Measurements from ENCODE around the gene PCDHGA1.
"Not testable (repeated sequence)": the region's sequence is repeated elsewhere in the genome, so short reads cannot be mapped to it uniquely, and the experiment has no call there.

The PCDHGA1 gene

DNA sequence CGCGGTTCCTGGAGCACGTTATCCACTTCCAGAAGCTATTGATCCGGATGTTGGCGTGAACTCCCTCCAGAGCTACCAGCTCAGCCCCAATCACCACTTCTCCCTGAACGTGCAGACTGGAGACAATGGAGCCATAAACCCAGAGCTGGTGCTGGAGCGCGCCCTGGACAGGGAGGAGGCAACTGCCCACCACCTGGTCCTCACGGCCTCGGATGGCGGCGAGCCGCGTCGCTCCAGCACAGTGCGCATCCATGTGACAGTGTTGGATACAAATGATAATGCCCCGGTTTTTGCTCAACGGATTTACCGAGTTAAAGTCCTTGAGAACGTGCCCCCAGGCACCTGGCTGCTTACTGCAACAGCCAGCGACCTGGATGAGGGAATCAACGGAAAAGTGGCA lies 73.1 kb downstream of the PCDHGA1 start:
- Histone ChIP-seq H3K27ac (no peak overlapping the region), H4K20me1 (ENCODE audit: insufficient read depth) (no peaks in the 10 kb centered on the region), H3K27me3 (ENCODE audit: insufficient read depth, low read depth) (no peaks in the 10 kb centered on the region), H3K4me2 (no peak overlapping the region), H3K36me3 (ENCODE audit: insufficient read depth) (no peaks in the 10 kb centered on the region), H3K79me2 (ENCODE audit: insufficient read depth, low read depth) (no peaks in the 10 kb centered on the region), H3K4me1 (ENCODE audit: low read depth, poor library complexity, severe bottlenecking) (no peaks in the 10 kb centered on the region), H3K9ac (no peak overlapping the region), H2AFZ (ENCODE audit: low read depth) (no peak overlapping the region), H3K4me3 (IDR thresholded peaks at IDR 0.05; ENCODE audit: insufficient read depth, low read depth, low read length) (no peak overlapping the region)
- TF ChIP-seq, protein P1, sequence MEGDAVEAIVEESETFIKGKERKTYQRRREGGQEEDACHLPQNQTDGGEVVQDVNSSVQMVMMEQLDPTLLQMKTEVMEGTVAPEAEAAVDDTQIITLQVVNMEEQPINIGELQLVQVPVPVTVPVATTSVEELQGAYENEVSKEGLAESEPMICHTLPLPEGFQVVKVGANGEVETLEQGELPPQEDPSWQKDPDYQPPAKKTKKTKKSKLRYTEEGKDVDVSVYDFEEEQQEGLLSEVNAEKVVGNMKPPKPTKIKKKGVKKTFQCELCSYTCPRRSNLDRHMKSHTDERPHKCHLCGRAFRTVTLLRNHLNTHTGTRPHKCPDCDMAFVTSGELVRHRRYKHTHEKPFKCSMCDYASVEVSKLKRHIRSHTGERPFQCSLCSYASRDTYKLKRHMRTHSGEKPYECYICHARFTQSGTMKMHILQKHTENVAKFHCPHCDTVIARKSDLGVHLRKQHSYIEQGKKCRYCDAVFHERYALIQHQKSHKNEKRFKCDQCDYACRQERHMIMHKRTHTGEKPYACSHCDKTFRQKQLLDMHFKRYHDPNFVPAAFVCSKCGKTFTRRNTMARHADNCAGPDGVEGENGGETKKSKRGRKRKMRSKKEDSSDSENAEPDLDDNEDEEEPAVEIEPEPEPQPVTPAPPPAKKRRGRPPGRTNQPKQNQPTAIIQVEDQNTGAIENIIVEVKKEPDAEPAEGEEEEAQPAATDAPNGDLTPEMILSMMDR (conservative IDR thresholded peaks at IDR 0.05; ENCODE audit: low read depth, low read length), result no peak

DNA sequence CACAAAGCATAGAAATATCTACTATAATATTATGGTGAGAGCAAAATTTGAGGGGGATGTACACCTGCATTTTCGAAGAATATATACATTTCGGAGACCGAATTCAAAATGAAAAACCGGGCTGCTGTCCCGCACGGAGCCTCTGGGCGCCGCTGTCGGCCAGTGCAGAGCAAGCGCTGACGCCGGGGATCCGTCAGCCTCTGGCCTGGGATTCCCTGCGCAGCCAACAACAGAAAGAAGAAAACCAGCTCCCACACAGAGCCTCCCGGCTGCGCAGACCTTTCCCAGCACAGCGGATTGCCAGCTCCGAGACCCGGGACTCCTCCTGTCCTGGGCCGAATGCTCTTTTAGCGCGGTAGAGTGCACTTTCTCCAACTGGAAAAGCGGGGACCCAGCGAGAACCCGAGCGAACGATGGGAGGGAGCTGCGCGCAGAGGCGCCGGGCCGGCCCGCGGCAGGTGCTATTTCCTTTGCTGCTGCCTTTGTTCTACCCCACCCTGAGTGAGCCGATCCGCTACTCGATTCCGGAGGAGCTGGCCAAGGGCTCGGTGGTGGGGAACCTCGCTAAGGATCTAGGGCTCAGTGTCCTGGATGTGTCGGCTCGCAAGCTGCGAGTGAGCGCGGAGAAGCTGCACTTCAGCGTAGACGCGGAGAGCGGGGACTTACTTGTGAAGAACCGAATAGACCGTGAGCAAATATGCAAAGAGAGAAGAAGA lies 77.6 kb downstream of the PCDHGA1 start, which contains the start of gene PCDHGB6:
Gene PCDHGB6, plus strand, starts transcription at position 232 of the 716 bp plus-strand sequence. Its CDS starts 182 bp downstream, at position 414.
- not testable (repeated sequence) for H3K9ac ChIP-seq; H3K4me3 ChIP-seq (IDR thresholded peaks at IDR 0.05; ENCODE audit: insufficient read depth, low read depth, low read length); H3K27me3 ChIP-seq (ENCODE audit: insufficient read depth, low read depth)

DNA sequence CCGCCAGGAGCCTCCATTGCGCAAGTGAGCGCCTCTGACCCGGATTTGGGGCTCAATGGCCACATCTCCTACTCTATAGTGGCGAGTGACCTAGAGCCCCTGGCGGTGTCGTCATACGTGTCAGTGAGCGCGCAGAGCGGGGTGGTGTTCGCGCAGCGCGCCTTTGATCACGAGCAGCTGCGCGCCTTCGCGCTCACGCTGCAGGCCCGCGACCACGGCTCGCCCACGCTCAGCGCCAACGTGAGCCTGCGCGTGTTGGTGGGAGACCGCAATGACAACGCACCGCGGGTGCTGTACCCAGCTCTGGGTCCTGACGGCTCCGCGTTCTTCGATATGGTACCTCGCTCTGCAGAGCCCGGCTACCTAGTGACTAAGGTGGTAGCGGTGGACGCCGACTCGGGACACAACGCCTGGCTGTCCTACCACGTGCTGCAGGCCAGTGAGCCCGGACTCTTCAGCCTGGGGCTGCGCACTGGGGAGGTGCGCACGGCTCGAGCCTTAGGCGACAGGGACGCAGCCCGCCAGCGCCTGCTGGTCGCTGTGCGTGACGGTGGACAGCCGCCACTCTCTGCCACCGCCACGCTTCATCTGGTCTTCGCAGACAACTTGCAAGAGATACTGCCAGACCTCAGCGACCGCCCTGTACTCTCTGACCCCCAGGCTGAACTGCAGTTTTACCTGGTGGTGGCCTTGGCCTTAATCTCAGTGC lies 79.4 kb downstream of the PCDHGA1 start:
- no peak overlapping the region for H3K27ac ChIP-seq
- H3K4me3 ChIP-seq (IDR thresholded peaks at IDR 0.05; ENCODE audit: insufficient read depth, low read depth, low read length), result no peak overlapping the region
- no peaks in the 10 kb centered on the region for H3K27me3 ChIP-seq (ENCODE audit: insufficient read depth, low read depth)
- TF ChIP-seq, protein P1 (conservative IDR thresholded peaks at IDR 0.05; ENCODE audit: low read depth, low read length), result no peak
- H3K79me2 ChIP-seq (ENCODE audit: insufficient read depth, low read depth), result no peaks in the 10 kb centered on the region
- no peak overlapping the region for H3K4me2 ChIP-seq
- H3K9ac ChIP-seq, result no peak overlapping the region
- H2AFZ ChIP-seq (ENCODE audit: low read depth), result no peak overlapping the region
- H3K4me1 ChIP-seq (ENCODE audit: low read depth, poor library complexity, severe bottlenecking), result no peaks in the 10 kb centered on the region
- no peaks in the 10 kb centered on the region for H3K36me3 ChIP-seq (ENCODE audit: insufficient read depth)
- no peaks in the 10 kb centered on the region for H4K20me1 ChIP-seq (ENCODE audit: insufficient read depth)

More for the DNA sequence above, 77.6 kb downstream of the PCDHGA1 start, which contains the start of gene PCDHGB6:
- not testable (repeated sequence) for H3K79me2 ChIP-seq (ENCODE audit: insufficient read depth, low read depth); H2AFZ ChIP-seq (ENCODE audit: low read depth); H3K27ac ChIP-seq; H3K36me3 ChIP-seq (ENCODE audit: insufficient read depth); H4K20me1 ChIP-seq (ENCODE audit: insufficient read depth); H3K4me1 ChIP-seq (ENCODE audit: low read depth, poor library complexity, severe bottlenecking); H3K4me2 ChIP-seq

DNA sequence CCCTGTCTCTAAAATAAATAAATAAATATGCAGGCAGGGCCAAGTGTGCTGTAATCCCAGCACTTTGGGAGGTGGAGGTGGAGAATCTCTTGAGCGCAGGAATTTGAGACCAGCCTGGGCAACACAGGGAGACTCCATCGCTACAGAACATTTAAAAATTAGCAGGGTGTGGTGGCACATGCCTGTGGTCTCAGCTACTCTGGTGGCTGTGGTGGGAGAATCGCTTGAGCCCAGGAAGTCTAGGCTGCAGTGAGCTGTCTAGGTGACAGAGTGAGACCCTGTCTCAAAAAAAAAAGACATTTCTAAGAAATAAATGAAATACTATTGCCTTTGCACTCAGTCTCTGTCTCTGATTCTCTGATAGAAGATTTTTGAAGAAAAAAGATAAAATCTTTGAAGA lies 81.3 kb downstream of the PCDHGA1 start:
- H3K27me3 ChIP-seq (ENCODE audit: insufficient read depth, low read depth), result no peaks in the 10 kb centered on the region

More for the DNA sequence above, 81.3 kb downstream of the PCDHGA1 start:
- H3K79me2 ChIP-seq (ENCODE audit: insufficient read depth, low read depth), result no peaks in the 10 kb centered on the region
- H3K9ac ChIP-seq, result no peak overlapping the region
- H4K20me1 ChIP-seq (ENCODE audit: insufficient read depth), result no peaks in the 10 kb centered on the region
- H3K4me3 ChIP-seq (IDR thresholded peaks at IDR 0.05; ENCODE audit: insufficient read depth, low read depth, low read length), result no peak overlapping the region
- TF ChIP-seq, protein P1 (conservative IDR thresholded peaks at IDR 0.05; ENCODE audit: low read depth, low read length), result no peak
- H2AFZ ChIP-seq (ENCODE audit: low read depth), result no peak overlapping the region
- no peak overlapping the region for H3K4me2 ChIP-seq
- H3K27ac ChIP-seq, result no peak overlapping the region
- H3K36me3 ChIP-seq (ENCODE audit: insufficient read depth), result no peaks in the 10 kb centered on the region
- no peaks in the 10 kb centered on the region for H3K4me1 ChIP-seq (ENCODE audit: low read depth, poor library complexity, severe bottlenecking)

Measured in KMS-11 (cell line).